ENCODE results near the gene IHH.

IHH gene

GRCh38 chr2:219056896-219057708 lies 3.6 kb downstream of the IHH start:
- Histone ChIP-seq H3K4me1 (ENCODE audit: control insufficient read depth in 1 of 2, insufficient read depth in 1 of 2, low read depth in 1 of 2, low read length in 1 of 2) (peaks cover 3 to 32% of the 10 kb centered on the region in 2 experiments), H3K4me3 (ENCODE audit: low read depth in 1 of 2, low read length in 1 of 2) (no peak overlapping the region), H3K27me3 (peaks cover 100% of the 10 kb centered on the region), H3K27ac (no peak overlapping the region), H3K36me3 (no peaks in the 10 kb centered on the region), H3K9me3 (no peaks in the 10 kb centered on the region)
- TF ChIP-seq CTCF (IDR thresholded peaks at IDR 0.05) = no peak

- no peak for TF ChIP-seq CTCF (IDR thresholded peaks at IDR 0.05)
Observed at GRCh38 chr2:219056176-219056895, 4.4 kb downstream of the IHH start.

GRCh38 chr2:219054956-219055903 lies 5.5 kb downstream of the IHH start:
- Histone ChIP-seq H3K9me3 (no peaks in the 10 kb centered on the region), H3K4me1 (ENCODE audit: control insufficient read depth in 1 of 2, insufficient read depth in 1 of 2, low read depth in 1 of 2, low read length in 1 of 2) (peaks cover 3 to 24% of the 10 kb centered on the region in 2 experiments), H3K4me3 (ENCODE audit: low read depth in 1 of 2, low read length in 1 of 2) (no peak overlapping the region), H3K36me3 (no peaks in the 10 kb centered on the region), H3K27me3 (peaks cover 100% of the 10 kb centered on the region), H3K27ac (no peak overlapping the region)
- no peak for TF ChIP-seq CTCF (IDR thresholded peaks at IDR 0.05)

More at GRCh38 chr2:219056176-219056895, 4.4 kb downstream of the IHH start:
- peaks cover 3 to 32% of the 10 kb centered on the region in 2 experiments for H3K4me1 ChIP-seq (ENCODE audit: control insufficient read depth in 1 of 2, insufficient read depth in 1 of 2, low read depth in 1 of 2, low read length in 1 of 2)
- no peak overlapping the region for H3K4me3 ChIP-seq (ENCODE audit: low read depth in 1 of 2, low read length in 1 of 2)
- H3K9me3 ChIP-seq = no peaks in the 10 kb centered on the region
- no peak overlapping the region for H3K27ac ChIP-seq
- peaks cover 100% of the 10 kb centered on the region for H3K27me3 ChIP-seq
- no peaks in the 10 kb centered on the region for H3K36me3 ChIP-seq

GRCh38 chr2:219049282-219049681 lies 11.4 kb downstream of the IHH start:
- TF ChIP-seq CTCF (IDR thresholded peaks at IDR 0.05) = no peak
- no peak overlapping the region for H3K4me3 ChIP-seq (ENCODE audit: low read depth in 1 of 2, low read length in 1 of 2)
- H3K4me1 ChIP-seq (ENCODE audit: control insufficient read depth in 1 of 2, insufficient read depth in 1 of 2, low read depth in 1 of 2, low read length in 1 of 2) = no peaks in the 10 kb centered on the region
- no peaks in the 10 kb centered on the region for H3K9me3 ChIP-seq
- H3K27me3 ChIP-seq = peaks cover 98% of the 10 kb centered on the region
- H3K36me3 ChIP-seq = no peaks in the 10 kb centered on the region
- H3K27ac ChIP-seq = no peak overlapping the region

GRCh38 chr2:219045937-219046550 lies 14.7 kb downstream of the IHH start:
- H3K9me3 ChIP-seq = no peaks in the 10 kb centered on the region
- peaks cover 98% of the 10 kb centered on the region for H3K27me3 ChIP-seq
- no peak overlapping the region for H3K27ac ChIP-seq
- no peak overlapping the region for H3K4me3 ChIP-seq (ENCODE audit: low read depth in 1 of 2, low read length in 1 of 2)
- no peak for TF ChIP-seq CTCF (IDR thresholded peaks at IDR 0.05)
- no peaks in the 10 kb centered on the region for H3K4me1 ChIP-seq (ENCODE audit: control insufficient read depth in 1 of 2, insufficient read depth in 1 of 2, low read depth in 1 of 2, low read length in 1 of 2)
- no peaks in the 10 kb centered on the region for H3K36me3 ChIP-seq

All from neutrophil (primary cell).